HG03025 (cell line): ENCODE measurements around the gene RANGAP1.

Experiments
- ATAC-seq: cut with Tn5 transposase; IDR thresholded peaks from one replicate; pipeline ENCODE4 v1.9.1; 2021; ENCODE audit warnings: mild to moderate bottlenecking, moderate library complexity; ENCODE audit not compliant: unreplicated experiment, low FRiP score

RANGAP1 gene, protein sequence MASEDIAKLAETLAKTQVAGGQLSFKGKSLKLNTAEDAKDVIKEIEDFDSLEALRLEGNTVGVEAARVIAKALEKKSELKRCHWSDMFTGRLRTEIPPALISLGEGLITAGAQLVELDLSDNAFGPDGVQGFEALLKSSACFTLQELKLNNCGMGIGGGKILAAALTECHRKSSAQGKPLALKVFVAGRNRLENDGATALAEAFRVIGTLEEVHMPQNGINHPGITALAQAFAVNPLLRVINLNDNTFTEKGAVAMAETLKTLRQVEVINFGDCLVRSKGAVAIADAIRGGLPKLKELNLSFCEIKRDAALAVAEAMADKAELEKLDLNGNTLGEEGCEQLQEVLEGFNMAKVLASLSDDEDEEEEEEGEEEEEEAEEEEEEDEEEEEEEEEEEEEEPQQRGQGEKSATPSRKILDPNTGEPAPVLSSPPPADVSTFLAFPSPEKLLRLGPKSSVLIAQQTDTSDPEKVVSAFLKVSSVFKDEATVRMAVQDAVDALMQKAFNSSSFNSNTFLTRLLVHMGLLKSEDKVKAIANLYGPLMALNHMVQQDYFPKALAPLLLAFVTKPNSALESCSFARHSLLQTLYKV

DNA sequence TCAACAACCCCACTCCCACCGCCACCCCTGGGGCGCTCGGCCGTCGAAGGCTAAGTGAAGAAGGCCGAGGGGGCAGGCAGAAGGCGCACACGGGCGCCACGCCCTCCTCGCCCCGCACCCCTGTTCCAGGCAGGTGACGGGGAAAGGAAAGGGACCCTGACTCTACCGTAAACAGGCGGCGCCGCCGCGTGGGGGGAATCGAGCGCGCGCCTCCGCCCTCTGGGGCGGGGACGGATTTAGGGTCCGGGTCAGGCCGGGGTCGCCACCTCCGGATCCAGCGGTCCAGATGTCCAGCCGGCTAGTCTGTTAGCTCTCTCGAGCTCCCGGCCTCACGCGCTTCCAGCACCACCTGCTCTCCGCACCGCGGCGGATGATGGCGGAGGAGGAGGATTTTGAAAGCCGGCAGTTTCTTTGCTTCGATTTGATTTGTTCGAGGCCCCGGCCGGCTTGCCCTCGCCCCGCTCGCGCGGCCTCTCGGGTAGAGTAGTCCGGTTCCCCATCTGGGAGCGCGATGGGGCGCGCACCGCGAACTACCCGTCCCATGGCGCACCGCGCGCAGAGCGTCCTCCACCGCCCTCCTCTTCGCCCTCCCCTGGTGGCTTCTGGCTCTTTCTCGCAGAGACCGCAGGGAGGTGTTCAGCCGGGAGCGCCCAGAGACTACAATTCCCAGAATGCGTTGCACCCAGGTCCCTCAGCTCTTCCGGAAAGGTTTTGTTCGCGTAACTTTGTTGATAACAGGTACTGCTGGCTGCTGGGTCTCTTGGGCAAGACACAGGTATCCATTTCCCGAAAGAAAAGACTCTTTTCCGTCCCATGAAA, at the start of gene RANGAP1:
Gene RANGAP1 (minus strand): TSS at position 368 of the 819 bp plus-strand sequence. CDS start 5,143 bp downstream, outside the sequence.
- peak; percentile 86 for ATAC-seq

DNA sequence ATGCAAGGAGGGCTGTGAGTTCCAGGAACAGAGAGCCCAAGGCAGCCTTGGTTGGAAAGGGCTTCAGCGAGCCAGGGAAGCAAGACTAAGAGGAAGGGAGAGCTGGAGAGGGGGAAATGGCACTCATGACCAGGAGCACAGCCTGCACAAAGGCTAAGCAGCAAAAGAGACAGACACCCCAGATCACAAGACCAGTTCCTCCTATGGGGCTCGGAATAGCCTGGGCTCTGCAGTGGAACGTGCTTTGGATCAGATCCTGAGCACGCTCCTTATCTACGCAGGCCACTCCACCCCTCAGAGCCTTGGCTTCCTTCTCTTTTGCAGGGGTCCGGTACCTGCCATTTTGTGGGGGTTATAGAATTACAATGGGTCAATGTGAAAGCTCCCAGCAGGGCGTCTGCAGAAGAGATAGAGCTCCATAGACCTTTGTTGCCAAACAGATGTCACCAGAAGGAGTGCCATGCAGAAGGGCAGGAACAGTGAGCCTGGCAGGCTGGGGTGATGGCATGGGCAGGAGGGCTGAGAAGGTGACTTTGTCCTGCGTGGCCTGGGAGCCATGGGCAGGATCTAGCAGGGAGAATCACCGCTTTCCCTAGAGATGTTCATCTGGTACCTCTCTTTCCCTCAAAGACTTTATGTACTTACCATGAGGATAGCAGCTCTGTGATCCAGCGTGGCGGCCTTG, 49.1 kb upstream of the RANGAP1 start:
- no peak for ATAC-seq

DNA sequence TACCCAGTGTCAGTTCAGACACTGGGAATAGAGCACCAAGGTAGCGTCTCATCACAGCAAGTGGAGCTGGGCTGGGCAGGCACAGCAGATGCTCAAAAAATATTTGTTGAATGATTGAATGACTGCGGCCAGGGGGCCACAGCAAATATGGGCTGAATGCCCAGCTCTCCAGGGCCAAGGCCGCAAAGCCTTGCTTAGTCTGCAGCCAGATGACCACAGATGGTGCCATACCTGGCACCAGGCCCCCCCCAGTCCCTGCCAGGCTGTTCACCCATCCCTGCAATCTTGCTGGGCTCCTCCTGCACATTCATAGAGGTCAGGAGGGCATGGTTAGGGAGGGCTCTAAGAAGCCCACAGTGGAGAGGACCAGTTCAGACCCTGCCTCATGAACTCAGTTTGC, 48.2 kb upstream of the RANGAP1 start:
- ATAC-seq = no peak

DNA sequence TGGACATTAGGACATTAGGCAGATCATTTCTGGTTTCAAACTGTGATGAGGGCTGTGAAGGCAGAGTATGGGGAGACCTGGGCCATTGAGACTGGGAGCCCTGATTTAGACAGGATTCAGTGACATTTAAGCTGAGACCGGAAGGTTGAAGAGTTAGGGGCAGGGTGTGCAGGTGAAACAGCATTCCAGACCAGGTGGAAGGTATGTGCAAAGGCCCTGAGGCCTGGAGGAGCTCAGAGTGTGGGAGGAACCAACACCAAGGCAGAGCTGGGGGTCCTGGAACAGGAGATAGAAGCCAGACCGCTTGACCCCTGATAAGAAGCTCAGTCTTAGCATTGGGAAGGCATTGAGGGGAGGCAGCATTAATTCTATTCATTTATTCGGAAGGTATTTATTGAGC, 47.8 kb upstream of the RANGAP1 start:
- no peak for ATAC-seq

DNA sequence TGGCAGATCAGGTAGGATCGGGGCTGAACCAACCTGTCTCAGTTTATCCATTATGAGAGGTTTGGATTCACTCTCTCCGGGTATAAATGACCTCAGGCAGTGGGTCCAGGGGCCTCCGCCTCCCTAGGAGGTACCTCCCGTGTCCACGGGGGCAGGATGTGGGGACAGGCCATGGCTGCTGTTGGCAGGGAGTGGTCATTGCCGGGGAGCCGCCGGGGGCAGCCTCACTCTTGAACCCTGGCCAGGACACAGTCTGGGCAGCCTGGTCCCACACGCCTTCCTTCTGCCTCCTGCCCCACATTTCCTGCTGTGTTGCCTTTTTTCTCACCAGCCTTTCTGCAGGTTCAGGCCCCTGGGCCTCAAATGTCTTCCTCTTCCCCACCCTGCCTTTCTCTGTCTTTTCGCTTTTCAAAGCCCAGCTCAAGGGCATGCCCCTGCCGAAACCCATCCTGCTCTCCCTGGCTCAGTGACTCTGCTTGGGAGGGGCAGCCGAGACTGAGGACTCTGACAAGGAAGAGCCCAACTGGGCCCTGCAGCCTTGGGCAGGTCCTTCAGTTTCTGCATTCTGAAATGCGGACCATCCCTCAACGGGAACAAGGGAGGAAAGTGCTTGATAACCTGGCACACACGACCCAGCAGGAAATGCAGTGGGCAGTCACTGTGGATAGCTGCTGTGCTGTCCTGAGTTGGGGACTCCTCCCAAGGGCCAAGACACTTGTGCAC, 46.4 kb upstream of the RANGAP1 start:
- no peak for ATAC-seq

DNA sequence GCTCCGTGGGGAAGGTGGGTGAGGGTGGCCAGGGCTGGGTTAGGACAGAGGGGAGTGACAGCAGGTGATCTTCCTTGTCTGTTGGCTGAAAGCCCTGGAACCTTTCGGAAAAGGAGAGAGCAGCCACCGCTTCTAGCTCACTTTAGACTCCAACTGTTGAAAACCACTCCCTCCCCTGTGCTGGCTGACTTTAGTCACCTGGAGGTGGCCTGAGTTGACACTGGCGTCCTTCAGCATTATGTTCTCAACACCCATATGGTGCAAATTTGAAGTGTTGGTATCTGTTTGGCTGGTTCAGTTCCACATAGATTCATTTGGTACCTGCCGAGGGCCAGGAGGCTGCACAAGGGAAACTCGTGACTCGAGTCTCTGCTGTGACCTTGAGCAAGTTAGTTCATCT, 44.2 kb upstream of the RANGAP1 start:
- no peak for ATAC-seq

DNA sequence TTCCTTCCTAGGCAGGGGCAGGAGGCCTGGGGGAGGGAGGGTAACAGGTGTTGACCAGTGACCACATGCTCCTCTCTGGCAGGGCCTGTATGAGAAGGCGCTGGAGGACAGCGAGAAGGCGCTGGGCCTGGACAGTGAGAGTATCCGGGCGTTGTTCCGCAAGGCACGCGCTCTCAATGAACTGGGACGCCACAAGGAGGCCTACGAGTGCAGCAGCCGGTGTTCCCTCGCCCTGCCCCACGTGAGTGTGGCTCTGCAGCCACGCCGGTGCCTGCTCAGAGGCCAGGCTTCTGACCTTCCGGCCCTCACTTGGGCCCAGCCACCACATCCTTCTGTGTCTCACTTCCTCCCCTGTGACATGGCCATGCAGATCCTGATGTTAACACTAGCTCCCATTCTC, 41.1 kb upstream of the RANGAP1 start:
- ATAC-seq = no peak

DNA sequence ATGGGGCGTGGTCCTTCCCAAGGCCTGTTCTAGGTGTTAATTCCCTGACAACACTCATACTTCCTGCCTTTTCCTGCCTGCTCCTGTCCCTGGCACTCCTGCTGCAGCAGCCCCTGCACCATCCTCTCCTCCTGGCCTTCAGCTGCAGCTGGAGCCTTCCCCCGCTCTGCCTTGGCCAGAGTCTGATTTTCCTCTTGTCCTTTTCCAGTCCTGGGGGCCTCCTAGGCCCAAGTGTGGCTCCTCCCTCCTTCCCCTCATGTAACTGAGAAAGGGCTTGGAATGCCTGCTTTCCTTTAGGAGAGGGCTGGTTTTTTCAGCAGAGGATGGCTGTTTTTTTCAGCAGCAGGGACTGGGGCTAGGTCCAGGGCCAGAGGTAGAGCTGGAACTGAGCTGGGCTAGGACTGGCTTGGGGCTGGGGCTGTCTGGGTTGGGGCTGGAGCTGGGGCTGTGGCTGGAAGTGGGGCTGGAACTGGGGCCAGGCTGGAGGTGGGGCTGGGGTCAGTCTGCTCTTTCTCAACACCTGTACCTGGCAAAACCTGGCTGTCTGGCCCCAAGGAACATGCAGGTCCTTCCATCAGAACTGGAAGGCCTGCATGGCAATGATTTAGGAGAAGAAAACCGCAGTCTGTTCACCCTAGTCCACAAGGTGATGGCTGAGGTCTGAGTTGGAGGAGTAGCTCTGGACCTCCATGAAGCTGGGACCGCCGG, 39.0 kb upstream of the RANGAP1 start:
- no peak for ATAC-seq

DNA sequence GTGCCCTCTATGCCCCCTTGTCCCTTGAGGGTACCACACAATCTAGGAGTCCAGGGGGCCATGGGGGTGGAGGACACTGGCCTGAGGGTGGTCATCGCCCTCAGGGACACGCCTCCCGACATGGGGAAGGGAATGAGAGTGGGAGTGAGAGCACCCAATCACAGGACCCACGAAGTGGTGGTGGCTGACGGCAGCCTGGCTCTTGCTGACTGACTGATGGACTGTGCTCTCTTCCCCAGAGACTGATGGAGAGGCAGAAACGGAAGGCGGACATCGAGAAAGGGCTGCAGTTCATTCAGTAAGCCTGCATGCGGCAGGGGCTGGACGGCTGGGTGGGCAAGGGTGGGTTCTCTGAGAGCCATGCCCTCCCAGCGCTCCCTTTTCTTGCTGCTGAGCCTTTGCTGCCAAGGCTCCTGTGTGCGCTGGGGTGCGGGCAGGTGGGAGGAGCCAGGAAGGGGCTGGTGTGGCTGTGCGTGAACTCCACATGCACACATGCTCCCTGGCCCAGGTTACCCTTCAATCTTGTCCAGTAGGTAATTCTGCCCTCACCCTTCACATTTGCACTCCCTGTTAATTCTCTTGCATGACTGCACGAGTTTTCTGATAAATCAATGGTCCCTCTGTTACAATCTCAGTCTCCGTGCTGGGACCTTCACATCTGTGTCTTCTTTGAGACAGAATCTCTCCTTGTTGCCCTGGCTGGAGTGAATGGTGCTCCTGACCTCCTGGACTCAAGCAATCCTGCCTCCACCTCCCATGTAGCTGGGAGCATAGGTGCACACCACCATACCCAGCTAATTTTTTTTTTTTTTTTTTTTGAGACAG, 34.6 kb upstream of the RANGAP1 start:
- no peak for ATAC-seq

DNA sequence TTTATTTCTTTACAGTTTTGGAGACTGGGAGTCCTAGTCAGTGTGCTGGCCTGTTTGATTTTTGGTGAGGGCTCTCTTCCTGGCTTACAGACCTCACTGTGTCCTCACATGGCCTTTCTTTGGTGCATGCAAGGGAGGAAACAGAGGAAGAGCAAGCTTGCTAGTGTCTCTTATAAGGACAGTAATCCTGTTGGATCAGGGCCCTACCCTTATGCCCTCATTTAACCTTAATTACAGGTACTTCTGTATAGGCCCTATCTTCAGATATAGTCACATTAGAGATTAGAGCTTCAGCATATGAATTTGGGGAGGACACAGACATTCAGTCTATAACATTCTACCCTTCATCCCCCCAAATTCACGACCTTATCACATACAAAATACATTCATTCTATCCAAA, 29.6 kb upstream of the RANGAP1 start:
- ATAC-seq = no peak

DNA sequence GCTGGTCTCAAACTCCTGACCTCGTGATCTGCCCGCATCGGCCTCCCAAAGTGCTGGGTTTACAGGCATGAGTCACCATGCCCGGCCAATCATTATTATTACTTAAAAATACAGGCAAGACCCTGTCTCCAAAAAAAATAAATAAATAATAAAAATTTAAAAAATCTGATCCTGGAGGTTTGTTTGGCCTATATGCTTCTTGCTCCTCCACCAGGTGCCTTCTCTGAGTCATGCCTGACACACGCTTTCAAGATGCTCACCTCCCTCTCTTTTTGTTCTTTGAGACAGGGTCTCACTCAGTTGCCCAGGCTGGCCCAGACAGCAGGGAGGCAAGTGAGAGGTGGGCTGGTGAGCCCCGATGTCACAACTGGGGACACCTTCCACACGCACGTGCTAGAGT, 28.8 kb upstream of the RANGAP1 start:
- no peak for ATAC-seq

DNA sequence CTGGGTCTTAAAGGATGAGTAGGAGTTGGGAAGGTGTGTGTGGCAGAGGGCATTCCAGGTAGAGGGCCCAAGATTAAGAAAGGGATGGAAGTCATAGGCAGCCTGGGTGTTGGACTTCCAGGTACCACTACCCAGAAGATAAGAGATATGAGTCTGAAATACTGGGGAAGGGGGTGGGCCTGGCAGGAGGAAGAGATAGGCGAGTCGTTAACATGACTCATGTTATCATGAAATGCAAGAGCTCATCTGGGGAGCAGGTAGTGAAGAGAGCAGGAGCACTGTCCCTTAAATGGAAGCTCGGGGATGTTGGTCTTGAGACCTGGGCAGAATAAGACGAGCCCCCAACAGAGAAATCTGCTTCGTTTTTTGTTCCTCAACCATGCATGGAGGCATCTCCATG, 25.5 kb upstream of the RANGAP1 start:
- ATAC-seq = no peak

DNA sequence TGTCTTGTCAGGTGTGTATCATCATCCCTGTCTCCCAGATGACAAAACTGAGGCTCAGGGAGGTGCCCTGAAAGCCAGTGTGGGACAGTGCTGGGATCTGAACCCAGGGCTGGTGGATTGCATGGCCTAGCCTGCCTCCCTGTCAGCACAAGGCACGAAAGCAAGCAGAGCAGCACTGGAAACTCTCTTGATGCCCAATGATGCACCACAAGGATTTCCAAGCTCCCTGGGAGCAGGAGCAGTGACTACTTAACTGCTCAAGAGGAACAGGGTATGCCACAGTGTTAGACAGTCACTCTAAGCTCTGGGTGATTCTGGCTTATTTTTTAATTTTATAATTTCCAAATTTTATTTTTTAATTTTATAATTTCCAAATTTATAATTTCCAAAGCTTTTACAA, 24.3 kb upstream of the RANGAP1 start:
- ATAC-seq = no peak

DNA sequence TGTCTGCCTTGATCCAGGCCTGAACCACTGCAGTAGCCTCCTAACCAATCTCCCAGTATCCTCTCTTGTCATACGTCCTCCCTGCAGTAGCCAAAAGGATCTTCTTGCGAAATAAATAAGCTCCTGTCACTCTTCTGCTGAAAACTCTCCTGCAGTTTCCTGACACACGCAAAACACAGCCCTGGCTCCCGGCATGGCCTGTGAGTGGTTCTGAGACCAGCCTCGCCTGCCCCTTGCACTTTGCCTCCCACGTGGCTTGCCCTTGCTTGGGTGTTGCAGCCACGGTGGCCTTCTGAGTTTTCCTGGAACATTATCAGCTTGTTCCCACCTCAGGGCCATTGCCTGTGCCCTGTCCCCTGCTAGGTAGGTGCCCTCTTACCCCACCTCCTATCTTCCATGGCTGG, 22.6 kb upstream of the RANGAP1 start:
- ATAC-seq = no peak

DNA sequence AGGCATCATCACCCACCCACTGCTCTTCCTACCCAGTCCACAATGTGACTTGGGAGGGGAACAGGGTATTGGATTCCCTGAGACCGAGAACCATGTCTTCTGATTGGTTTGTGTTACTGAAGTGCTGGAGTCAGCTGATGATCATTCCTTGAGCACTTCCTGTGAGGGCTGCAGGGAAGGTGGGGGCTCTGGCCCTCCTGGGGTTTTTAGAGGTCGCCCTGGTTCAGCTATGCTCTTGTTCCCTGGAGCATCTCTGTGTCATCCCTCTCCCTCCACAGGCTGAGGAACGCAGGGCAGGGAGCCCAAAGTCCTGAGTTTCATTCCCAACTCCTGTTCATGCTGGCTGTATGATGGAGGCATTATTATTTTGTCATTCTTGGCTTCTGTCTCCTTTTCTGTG, 22.1 kb upstream of the RANGAP1 start:
- no peak for ATAC-seq

DNA sequence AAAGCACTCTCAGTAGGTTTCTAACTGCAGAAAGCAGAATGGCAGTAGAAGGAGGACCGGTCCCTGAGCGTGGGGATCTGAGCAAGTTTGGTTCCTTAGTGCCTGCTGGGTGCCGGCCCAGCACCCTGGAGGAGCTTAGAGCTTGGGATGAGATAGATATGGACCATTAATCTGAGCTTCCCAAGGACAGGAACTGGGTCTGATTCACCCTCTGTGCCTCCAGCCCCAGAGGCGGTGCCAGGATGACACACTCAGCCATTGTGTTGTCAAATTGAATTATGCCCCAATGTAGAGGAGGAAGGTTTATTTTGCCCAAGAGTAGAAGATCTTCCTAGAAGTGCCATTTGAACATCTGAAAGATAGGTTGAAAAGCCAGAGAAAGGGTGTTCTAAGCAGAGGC, 19.7 kb upstream of the RANGAP1 start:
- ATAC-seq = no peak

DNA sequence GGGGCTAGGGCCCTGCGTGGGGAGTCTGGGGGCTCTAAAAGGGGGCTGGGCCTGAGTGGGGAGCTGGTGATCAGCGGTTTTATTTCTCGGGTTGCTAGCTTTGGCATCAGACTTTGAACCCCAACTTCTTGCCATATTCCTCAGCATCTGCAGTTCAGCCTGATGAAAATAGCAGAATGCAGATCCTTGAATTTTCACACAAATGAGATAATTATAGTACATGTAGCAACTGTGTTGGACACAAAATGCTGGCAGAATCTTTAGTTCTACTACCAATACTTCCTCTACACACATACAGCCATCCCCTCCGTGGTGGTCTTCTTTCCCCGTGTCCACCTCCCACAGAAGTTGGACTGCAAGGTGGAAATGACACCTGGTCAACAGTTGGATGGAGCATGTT, 16.8 kb upstream of the RANGAP1 start:
- no peak for ATAC-seq

DNA sequence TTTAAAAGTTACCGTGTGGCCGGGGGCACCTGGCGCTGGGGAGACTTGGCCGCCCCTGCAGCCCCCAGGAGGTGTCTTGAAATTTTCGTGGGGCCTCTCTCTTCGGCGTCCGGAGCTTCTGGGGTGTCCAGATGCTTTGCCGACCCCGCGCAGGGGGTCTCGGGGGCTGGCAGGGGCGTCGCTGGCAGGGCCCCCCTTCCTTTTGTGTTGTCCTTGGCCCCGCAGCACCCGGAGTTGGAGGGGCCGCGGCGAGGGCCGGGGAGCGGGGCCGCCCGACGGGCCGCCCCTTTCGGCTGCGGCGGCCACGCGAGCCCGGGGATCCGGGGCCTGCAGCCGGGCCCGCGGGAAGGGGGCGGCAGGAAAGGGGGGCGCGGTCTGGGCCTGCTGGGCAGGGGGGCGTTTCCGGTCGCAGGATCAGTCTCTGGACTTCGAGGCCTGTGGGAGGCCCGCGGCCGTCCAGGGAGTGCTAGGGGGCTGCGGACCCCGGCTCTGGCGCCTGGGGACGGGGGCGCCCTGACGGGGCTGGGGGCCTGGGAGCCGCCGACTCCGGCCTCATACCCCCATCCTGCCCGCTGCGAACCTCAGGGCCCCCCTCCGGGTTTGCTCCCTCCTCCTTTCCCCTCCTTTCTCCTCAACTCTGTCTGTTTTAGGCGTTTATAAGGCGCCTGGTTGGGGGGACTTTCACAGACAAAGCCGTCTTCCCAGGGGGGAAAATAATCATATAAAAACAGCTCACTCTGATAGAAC, 16.2 kb upstream of the RANGAP1 start:
- peak; percentile 18 for ATAC-seq
